Thyroid gland (tissue), 4 donors: ENCODE measurements around the gene SKIC2.
"Not testable (repeated sequence)": the region's sequence is repeated elsewhere in the genome, so short reads cannot be mapped to it uniquely, and the experiment has no call there.

Experiments
- POLR2A ChIP-seq, 2 donors: fragments of 450-650 bp; IDR thresholded peaks; one replicate each; pipeline ENCODE4 v1.6.1; 2017; ENCODE audit warnings: antibody characterized with exemption in 2 of 2, mild to moderate bottlenecking in 2 of 2, moderate library complexity in 1 of 2
- TF ChIP-seq, protein P1 (sequence below), 6 experiments: fragments of 200-600 bp in 3 of 6; fragments of 450-650 bp in 3 of 6; sonication (generic) in 3 of 6; IDR thresholded peaks; one replicate each; pipeline ENCODE4 v1.5.1; 2016 to 2019; ENCODE audit warnings: antibody characterized with exemption in 6 of 6, mild to moderate bottlenecking in 2 of 6, inconsistent platforms in 1 of 6, moderate library complexity in 1 of 6

- TF ChIP-seq, protein P1, sequence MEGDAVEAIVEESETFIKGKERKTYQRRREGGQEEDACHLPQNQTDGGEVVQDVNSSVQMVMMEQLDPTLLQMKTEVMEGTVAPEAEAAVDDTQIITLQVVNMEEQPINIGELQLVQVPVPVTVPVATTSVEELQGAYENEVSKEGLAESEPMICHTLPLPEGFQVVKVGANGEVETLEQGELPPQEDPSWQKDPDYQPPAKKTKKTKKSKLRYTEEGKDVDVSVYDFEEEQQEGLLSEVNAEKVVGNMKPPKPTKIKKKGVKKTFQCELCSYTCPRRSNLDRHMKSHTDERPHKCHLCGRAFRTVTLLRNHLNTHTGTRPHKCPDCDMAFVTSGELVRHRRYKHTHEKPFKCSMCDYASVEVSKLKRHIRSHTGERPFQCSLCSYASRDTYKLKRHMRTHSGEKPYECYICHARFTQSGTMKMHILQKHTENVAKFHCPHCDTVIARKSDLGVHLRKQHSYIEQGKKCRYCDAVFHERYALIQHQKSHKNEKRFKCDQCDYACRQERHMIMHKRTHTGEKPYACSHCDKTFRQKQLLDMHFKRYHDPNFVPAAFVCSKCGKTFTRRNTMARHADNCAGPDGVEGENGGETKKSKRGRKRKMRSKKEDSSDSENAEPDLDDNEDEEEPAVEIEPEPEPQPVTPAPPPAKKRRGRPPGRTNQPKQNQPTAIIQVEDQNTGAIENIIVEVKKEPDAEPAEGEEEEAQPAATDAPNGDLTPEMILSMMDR (IDR thresholded peaks at IDR 0.05), result not testable (repeated sequence)
- not testable (repeated sequence) for TF ChIP-seq POLR2A (IDR thresholded peaks at IDR 0.05)
These were observed 54.1 kb downstream of the SKIC2 start for GRCh38 chr6:32012941-32013617.
